ENCODE results near the gene EIF4A3.

EIF4A3 gene

DNA sequence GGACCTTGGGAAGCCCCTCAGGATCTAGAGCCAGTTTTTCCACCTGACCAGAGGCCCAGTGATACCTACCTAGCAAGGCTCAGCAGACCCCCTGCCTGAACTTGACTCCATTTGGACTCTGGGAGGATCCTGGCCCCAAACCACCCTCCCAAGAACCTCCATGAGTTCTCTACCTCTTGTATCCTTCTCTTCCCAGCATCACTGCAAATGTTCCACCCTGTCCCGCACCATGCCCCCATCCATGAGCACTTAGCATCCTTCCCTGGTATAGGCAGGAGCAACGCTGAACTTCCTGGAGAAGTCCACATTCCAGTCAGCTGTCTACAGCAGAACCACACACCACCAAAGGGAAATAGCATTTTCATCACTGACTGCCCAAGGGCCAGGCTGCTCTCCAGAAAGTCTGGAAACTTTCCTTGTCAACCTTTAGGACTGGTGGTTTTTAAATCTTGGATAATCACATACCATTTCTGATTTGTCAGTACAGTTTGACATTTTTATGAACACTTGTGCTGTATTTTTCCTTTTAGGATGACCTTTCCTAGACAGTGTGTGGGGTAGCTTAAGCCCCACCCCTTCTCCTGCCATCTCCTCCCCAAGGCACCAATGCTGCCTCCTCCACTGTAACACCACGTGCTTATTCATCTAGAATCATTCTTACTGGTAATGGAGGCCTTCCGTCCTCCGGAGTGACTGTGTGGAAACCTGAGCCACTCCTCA lies 13.9 kb downstream of the EIF4A3 start:
- DNase-seq = no peak

DNA sequence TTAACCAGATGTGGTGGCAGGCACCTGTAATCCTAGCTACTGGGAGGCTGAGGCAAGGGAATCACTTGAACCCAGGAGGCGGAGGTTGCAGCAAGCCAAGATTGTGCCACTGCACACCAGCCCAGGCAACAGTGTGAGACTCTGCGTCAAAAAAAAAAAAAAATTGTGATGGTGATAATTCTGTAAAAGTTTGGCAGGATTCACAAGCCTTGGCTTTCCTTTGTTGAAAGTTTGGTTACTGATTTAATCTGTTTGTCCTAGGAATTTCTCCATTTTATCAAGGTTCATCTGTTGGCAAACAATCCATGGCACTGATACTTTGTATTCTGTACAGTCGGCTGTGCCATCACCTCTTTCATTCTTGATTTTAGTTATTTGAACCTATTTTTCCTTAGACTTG lies 15.9 kb downstream of the EIF4A3 start:
- no peak for DNase-seq

DNA sequence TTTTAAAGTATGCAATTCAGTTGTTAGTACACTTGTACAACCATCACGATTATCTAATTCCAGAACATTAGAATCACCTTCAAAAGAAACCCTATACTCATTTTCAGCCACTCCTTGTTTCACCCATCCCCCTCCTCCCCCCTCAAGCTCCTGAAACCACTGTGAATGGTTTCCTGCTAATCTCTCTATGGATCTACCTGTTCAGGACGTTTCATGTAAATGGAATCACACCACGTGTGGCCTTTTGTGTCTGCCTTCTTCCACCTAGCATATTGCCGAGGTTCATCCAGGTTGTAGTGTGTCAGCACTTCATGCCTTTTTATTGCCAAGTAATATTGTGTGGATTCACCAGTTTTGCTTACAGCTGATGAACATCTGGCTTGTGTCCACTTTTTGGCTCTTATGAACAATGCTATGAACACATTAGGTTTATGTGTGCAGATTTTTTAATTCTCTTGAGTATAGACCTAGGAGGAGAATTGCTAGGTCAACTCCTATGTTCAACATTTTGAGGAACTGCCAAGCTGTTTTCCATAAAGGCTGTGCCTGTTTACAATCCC lies 17.8 kb downstream of the EIF4A3 start:
- DNase-seq = no peak

DNA sequence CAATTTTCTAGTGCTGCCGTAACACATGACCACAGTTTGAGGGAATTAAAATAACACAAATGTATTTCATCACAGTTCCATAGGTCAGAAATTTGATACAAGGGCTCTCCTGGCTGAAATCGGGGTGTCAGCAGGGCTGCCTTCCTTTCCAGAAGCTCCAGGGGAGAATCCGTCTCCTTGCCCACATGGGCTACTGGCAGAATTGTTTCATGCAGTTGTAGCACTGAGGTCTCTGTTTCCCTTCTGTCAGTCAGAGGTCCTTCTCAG lies 20.5 kb downstream of the EIF4A3 start:
- DNase-seq = no peak

DNA sequence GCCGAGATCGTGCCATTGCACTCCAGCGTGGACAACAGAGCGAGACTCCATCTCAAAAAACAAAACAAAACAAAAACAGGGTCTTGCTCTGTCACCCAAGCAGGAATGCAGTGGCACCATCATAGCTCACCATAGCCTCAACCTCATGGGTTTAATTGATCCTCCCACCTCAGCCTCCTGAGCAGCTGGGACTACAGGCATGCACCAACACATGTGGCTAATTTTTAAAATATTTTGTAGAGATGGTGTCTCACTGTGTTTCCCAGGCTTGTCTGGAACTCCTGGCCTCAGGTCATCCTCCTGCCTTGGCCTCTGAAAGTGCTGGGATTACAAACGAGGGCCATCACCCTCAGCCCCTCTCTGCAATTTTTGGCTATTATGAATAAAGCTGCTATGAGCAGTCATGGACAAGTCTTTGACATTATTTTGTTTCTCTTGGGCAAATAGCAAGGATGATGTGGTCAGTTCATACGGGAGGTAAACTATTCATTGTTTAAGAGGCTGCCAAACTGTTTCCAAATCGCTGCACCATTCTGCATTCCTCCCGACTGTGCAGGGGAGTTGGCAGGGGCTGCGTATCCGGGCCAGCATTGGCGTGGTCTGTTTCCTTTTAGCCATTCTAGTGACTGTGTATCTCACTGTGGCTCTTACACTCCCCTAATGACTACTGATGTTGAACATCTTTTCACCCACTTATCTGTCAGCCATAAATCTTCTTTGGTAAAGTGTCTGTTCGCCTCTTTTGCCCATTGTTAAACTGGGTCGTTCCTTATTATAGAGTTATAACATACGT lies 21.1 kb downstream of the EIF4A3 start:
- no peak for DNase-seq

DNA sequence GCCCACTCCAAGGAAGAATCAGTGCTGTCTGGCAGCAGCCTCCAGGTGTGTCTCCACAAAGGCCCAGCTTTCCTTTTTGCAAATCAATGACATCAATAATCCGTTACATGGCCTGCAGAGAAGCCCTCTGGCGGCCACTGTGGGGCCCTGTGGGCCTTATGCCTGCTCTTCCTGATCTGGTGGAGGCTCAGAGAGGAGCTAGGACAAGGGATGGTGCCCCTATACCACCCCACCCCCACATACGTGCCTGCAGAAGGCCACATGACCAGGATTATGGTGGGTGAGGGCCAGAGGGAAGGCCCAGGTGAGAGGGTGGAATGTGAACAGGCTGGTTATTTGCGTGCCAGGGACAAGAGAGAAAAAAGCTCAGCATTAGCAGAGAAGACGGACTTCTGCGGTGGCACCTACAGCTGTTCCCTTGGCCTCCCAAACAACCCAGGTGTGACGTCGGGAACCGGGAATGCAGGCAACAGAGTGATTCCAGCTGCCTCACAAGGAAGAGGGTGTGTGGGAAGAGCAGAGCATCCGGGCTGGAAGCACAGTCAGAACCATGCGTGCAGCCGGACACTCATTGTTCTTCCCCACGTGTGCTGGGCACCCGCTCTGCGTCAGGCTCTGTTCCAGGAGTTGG lies 22.5 kb downstream of the EIF4A3 start:
- no peak for DNase-seq

DNA sequence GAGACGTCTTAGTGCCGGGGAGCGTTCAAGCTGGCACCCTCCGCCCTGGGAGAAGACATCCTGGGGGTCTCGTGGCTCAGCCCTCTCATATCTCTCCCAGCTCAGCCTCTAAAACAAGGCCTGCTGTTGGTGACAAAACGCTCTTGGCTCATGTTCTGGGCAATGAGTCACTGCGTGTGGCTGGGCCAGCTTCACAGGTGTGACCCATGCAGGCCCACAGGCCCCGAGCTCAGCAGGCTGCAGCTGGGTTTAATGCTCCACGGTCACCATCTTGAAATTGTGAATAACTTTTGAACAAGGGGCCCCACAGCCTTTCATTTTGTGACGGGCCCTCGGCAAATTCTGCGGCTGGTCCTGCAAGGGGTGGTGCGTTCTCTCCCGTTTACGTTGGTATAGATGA lies 23.1 kb downstream of the EIF4A3 start:
- no peak for DNase-seq

DNA sequence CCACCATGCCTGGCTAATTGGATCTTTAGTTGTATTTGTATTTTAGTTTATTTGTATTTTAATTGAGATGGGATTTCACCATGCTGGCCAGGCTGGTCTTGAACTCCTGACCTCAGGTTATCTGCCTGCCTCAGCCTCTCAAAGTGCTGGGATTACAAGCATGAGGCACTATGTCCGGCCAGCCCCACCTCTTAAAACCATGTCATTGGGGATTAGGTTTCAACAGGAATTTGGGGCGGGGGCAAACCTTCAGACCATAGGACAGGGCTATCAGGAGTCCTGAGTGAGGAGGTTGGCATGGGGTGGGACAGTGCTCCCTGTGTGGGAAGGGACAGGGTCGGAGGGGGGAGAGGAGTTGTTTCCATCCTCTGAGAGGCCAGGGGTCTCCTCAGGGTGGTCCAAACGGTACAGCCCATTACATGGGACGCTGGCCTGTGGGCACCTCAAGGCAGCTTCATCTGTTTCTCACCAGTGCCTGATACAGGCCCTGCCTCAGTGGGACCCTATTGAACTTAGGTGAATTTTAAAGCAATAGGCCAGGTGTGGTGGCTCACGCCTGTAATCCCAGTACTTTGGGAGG lies 23.9 kb downstream of the EIF4A3 start:
- no peak for DNase-seq

DNA sequence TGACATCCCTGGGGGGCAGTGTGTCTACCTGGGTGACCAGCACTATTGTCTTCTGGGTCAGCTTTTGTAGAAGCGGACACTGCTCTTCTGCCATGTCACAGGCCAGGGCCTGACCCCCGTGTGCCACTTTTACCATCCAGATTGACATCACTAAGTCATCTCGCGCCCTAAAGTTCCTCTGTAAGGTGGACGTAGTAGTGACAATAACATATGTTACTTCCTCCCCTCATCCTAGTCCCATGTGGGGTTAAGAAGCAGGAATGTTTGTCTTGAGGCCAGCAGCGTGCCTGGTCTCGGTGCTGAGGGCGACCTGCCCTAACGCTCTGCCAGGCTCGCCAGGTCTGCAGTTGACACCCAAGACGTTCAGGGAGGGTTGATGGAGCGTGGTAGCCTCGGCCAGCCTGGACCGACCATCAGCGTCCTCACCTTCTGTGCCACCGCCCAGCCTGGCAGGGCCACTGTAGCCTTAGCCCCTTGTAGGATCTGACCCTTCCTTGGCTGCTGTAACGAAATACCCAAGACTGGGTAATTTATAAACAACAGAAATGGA lies 24.8 kb downstream of the EIF4A3 start:
- no peak for DNase-seq

DNA sequence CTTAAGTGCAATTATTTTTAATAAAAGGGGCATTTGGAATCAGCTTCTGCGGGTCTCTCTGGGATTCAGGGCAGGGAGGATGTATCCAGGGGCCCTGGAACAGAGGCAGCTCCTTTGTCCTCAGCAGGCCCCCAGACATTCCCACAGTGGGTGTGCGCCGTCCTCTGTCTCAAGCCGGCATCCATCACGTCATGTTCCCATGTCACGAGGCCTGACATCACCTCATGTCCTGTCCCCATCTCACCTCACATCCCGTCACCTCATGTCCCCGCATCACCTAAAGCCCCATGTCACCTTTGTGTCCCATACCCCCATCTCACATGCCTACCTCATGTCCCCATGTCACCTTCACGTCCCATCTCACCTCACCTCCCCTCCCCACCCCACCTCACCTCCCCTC lies 27.1 kb downstream of the EIF4A3 start:
- DNase-seq = no peak

DNA sequence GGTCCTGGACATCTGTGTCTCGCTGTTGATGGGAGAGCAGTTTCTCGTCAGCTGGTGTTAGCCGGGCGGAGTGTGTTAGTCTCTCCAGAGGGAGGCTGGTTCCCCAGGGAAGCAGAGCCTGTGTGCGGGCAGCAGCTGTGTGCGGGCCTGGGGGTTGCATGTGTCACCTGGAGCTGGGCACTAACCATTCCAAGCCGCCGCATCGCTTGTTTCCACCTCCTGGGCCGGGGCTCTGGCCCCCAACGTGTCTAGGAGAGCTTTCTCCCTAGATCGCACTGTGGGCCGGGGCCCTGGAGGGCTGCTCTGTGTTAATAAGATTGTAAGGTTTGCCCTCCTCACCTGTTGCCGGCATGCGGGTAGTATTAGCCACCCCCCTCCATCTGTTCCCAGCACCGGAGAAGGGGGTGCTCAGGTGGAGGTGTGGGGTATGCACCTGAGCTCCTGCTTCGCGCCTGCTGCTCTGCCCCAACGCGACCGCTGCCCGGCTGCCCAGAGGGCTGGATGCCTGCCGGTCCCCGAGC lies 27.6 kb downstream of the EIF4A3 start:
- DNase-seq = no peak

DNA sequence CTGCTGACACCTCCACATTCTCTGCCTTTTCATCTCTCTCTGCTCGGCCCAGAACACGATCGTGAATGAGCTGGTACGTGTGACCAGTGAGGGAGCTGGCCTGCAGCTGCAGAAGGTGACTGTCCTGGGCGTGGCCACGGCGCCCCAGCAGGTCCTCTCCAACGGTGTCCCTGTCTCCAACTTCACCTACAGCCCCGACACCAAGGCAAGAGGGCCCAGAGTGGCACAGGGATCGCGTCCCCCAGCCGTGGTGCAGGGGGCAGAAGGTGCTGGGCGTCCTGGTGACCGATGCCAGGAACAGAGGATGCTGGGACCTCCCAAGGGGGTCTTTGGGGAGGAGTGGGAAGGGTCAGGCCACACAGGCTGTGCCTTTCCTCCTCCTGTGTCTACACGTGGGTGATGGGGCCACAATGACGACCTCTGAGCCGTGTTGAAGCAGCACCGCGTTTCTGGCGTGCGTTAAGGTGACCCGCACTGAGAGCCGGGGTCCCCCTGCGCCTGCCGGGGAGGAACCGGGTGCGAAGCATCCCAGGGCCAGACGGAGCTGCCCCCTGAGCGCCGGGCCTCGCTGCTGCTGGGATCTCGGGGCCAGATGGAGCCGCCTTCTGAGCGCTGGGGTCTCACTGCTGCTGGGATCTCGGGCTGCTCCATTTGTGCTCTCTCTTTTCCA lies 28.2 kb downstream of the EIF4A3 start:
- no peak for DNase-seq

DNA sequence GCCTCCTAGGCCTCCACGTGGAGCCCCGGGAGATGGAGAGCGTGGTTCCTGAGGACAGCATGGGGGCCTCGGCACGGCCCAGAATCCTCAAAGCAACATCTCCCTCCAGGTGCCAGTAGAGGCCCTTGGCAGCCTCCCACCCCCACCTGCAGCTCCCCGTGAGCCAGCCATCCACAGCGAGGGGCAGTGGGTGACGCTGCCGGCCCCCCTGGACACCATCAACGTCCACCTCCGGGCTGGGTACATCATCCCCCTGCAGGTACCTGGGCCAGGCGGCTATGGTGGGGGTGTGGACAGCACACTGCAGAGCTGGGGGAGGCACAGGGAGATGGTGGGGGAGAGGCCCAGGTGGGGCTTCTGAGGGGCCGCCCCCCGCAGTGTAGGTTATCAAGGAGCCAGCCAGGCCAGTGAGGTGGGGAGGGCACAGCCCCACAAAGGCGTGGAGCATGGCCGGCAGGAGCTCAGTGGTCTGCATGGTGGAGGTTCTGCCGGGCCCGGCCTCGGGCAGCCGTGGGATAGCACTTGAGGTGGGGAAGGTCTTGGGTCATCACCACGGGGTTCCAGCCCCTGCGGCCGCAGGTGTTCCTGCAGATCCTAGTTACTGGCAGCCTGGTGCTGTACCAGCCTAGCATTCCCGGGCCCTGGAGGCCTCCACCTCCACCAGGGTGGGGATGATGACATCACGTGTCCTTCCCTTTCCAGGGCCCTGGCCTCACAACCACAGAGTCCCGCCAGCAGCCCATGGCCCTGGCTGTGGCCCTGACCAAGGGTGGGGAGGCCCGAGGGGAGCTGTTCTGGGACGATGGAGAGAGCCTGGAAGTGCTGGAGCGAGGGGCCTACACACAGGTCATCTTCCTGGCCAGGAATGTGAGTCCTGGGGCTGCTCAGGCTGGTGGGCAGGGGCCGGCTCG lies 29.2 kb downstream of the EIF4A3 start:
- DNase-seq = no peak

DNA sequence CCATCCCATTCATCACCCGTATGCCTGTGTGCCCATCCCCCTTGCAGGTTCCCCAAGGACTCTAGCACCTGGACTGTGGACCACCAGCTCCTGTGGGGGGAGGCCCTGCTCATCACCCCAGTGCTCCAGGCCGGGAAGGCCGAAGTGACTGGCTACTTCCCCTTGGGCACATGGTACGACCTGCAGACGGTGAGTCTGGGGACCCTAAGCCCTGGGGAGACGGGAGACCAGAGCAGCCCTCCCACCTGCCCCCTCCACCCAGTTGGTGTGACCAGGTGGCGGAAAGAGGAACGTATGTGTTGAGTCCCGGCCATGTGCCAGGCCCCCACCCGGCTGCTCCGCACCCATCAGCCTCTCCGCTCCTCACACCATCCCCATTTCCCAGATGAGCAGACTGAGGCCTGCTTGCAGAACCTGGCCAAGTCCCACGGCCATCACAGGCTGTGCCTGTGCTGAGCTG lies 30.0 kb downstream of the EIF4A3 start:
- DNase-seq = no peak

DNA sequence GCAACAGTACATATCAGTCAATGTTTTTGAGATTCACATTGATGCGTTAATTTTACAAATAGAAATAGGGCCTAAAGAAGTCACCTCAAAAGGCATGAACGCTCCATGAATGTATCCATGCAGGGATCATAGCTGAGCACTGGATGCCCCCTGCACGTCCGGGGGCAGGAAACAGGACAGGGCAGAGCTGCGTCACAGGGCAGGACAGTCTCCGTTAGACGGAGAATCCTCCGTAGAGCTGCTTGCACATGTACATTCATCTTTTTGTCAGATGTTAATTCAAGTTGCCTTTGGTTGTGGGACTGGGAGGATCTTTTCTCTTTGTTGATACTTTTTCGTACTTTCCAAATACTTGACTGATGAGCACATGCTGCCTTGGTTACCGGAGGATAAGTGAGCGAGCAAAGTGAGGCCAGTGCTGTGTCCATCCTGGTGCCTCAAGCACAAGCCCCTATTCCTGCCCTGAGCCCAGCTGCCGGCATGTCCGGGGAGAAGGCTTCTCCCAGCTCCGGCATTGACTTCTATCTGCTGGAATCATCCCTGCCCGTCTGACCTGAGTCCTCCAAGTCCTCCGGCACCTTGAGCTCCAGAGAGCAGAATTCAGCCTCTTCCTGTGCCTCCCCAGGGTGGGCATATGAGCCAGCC lies 30.5 kb downstream of the EIF4A3 start:
- DNase-seq = no peak

DNA sequence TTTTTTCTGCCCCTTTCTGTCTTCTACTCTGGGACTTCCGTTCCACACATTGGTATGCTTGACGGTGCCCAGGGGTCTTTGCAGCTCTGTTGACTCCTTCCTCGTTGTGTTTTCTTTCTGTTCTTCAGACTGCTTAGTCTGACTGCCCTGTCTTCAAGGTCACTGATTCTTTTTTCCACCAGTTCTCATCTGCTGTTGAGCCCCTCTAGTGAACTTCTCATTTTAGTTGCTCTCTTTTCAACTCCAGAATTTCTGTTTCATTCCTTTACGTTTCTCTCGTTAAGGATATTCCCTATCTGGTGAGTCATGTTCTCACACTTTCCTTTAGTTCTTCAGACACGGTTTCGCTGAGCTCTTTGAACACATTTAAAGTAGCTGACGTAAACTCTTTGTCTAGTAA lies 31.8 kb downstream of the EIF4A3 start:
- no peak for DNase-seq

DNA sequence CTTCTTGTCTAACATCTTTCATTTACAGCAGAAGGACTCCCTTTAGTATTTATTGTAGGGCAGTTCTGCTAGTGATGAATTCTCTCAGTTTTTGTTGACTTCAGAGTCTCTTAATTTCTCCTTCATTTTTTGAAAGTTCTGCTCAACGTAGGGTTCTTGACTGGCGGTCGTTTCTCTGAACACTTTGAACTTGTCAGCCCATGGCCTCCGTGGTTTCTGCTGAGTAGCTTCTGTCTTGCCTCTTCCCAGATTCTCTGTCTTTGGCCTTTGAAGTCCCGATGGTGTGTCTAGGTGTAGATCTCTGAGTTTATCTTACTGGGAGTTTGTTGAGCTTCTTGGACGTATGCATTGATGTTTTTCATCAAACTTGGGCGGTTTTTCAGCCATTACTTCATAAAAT lies 32.2 kb downstream of the EIF4A3 start:
- no peak for DNase-seq

DNA sequence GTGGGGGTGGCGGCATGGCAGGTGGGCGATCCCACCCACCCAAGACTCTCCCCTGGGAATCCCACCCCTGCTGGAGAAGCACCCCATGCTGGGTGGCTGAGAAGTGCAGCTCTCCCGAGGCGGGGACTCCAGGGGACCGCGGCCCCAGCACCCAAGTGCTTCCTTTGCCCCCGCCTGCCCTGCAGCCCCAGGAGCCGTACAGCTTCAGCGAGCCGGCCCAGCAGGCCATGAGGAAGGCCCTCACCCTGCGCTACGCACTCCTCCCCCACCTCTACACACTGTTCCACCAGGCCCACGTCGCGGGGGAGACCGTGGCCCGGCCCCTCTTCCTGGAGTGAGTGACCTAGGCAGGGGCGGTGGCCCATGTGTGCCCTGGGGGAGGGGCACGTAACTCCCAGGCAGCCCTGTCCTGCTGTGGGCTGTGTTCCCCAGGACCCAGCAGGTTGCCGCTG lies 33.9 kb downstream of the EIF4A3 start:
- DNase-seq = no peak

DNA sequence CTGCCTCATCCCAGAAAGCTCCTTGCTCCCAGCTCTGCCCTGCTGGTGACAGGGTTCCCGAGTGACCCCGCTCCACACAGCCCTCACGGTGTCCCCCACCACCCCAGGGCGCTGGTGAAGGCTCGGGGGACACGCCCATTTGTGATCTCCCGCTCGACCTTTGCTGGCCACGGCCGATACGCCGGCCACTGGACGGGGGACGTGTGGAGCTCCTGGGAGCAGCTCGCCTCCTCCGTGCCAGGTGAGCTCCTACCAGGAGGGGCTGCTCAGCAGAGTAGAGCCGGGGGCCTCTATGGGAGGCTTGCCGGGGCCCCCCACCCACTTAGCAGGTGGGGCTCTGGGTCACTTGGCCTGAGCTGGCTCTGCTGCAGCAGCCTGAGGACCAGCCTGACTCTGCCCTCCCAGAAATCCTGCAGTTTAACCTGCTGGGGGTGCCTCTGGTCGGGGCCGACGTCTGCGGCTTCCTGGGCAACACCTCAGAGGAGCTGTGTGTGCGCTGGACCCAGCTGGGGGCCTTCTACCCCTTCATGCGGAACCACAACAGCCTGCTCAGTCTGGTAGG lies 34.4 kb downstream of the EIF4A3 start:
- no peak for DNase-seq

Measured in midbrain (tissue), 1 donor.